HepG2 (cell line): ENCODE measurements around the gene TRPV6. TPM values are rescaled to one million over a fixed set of nuclear protein-coding genes. Genes with fewer than 3 reads are reported as not detected.

Experiments used
- ATAC-seq: fragments of 200-7000 bp; cut with Tn5 transposase; 3 replicates; pipeline ENCODE4 v1.9.1; 2020; ENCODE audit warnings: mild to moderate bottlenecking, moderate library complexity
- BruUV-seq: library from RNA; stranded (reverse); fragments of 400-500 nt; replicated peaks from 2 replicates; lab custom pipeline; 2021; lab: Mats Ljungman, UMichigan
- CTCF ChIA-PET: fragments of 300-600 bp; formaldehyde crosslinking; extraction: SDS; loops from one replicate; lab custom pipeline; 2021; ENCODE audit warnings: low total read pairs, inconsistent platforms, low intra/inter-chr PET ratio; lab: Yijun Ruan, JAX
- POLR2A ChIA-PET: fragments of 350-600 bp; sonication (Branson Sonifier 250); formaldehyde crosslinking; loops from one replicate; lab custom pipeline; 2020; ENCODE audit warnings: antibody characterized with exemption, inconsistent platforms; lab: Yijun Ruan, JAX
- DNase-seq: peaks from one replicate; pipeline ENCODE4 v3.0.0-alpha.2; 2015; ENCODE audit warnings: low spot score
- FAIRE-seq: peaks from 3 replicates; lab custom pipeline; 2011; peaks lifted over from hg19 to GRCh38; lab: Jason Lieb, UNC
- H2AFZ ChIP-seq: one replicate; pipeline ENCODE4 v1.6.1; 2011; ENCODE audit warnings: low read length, inconsistent platforms
- H3K27ac ChIP-seq: fragments of 300-600 bp; 3 replicates; pipeline ENCODE4 v1.8.0; 2011; ENCODE audit warnings: mixed run types, mild to moderate bottlenecking, mixed read lengths, low read length, inconsistent platforms; ENCODE audit not compliant: insufficient read depth; ENCODE audit errors: extremely low read length
- H3K27me3 ChIP-seq, 2 experiments: fragments of 200-600 bp in 1 of 2; 2 replicates in 1 of 2; 3 replicates in 1 of 2; pipeline versions ENCODE4 v1.6.0 to v1.8.0; 2011; ENCODE audit warnings: low read length in 2 of 2, mild to moderate bottlenecking in 2 of 2, moderate library complexity in 2 of 2, inconsistent platforms in 1 of 2; ENCODE audit not compliant: insufficient read depth in 2 of 2, control insufficient read depth in 1 of 2
- H3K36me3 ChIP-seq, 2 experiments: fragments of 200-600 bp in 1 of 2; replicated peaks in 1 of 2; 2 replicates in 1 of 2; 3 replicates in 1 of 2; pipeline versions ENCODE4 v1.5.1 to v1.8.0; 2011; ENCODE audit warnings: low read length in 2 of 2, inconsistent platforms in 1 of 2; ENCODE audit not compliant: insufficient read depth in 2 of 2, control insufficient read depth in 1 of 2
- H3K4me1 ChIP-seq: 2 replicates; pipeline ENCODE4 v1.5.1; 2012; ENCODE audit warnings: low read length, inconsistent platforms; ENCODE audit not compliant: insufficient read depth
- H3K4me2 ChIP-seq: 2 replicates; pipeline ENCODE4 v1.6.0; 2011; ENCODE audit warnings: low read depth, low read length, inconsistent platforms
- H3K4me3 ChIP-seq, 3 experiments: fragments of 200-600 bp in 1 of 3; sonication (generic), shearing (Covaris generic) in 1 of 3; replicated peaks in 1 of 3; 2 replicates each; pipeline ENCODE4 v1.5.1; 2011 to 2016; ENCODE audit warnings: low read length in 3 of 3, inconsistent platforms in 2 of 3, low read depth in 2 of 3, mild to moderate bottlenecking in 2 of 3, control low read depth in 1 of 3, mixed read lengths in 1 of 3; ENCODE audit not compliant: insufficient read depth in 1 of 3
- H3K79me2 ChIP-seq: one replicate; pipeline ENCODE4 v1.6.1; 2011; ENCODE audit warnings: low read length, inconsistent platforms; ENCODE audit not compliant: insufficient read depth
- H3K9ac ChIP-seq: 2 replicates; pipeline ENCODE4 v1.6.0; 2011; ENCODE audit warnings: mild to moderate bottlenecking, low read depth, low read length, inconsistent platforms; ENCODE audit not compliant: insufficient read depth
- H3K9me3 ChIP-seq: 2 replicates; pipeline ENCODE4 v1.5.1; 2012; ENCODE audit warnings: mild to moderate bottlenecking, low read length
- H4K20me1 ChIP-seq: 2 replicates; pipeline ENCODE4 v1.6.0; 2011; ENCODE audit warnings: inconsistent platforms, mild to moderate bottlenecking, low read length, moderate library complexity; ENCODE audit not compliant: insufficient read depth
- AGO1 ChIP-seq: fragments of 200-400 bp; formaldehyde crosslinking; IDR thresholded peaks from 2 replicates; pipeline ENCODE4 v1.6.1; 2017; ENCODE audit warnings: mild to moderate bottlenecking, low read depth, low read length, moderate library complexity; ENCODE audit not compliant: poor library complexity, severe bottlenecking
- ARNT ChIP-seq: fragments of 450-650 bp; IDR thresholded peaks from 2 replicates; pipeline ENCODE4 v1.6.1; 2017
- ATF1 ChIP-seq: IDR thresholded peaks from 2 replicates; pipeline ENCODE4 v1.6.1; 2016; ENCODE audit warnings: mild to moderate bottlenecking, control low read depth
- EED ChIP-seq: sonication (generic); formaldehyde crosslinking; IDR thresholded peaks from 2 replicates; pipeline ENCODE4 v1.5.0; 2020; ENCODE audit warnings: mild to moderate bottlenecking, missing genetic modification reagents
- JUNB ChIP-seq: sonication (generic); formaldehyde crosslinking; IDR thresholded peaks from 2 replicates; pipeline ENCODE4 v1.8.0; 2022; ENCODE audit warnings: missing genetic modification reagents, mild to moderate bottlenecking, borderline replicate concordance
- KAT7 ChIP-seq: IDR thresholded peaks from 2 replicates; pipeline ENCODE4 v1.6.1; 2018; ENCODE audit warnings: borderline replicate concordance, missing compliant biosample characterization
- MAFF ChIP-seq: IDR thresholded peaks from 2 replicates; pipeline ENCODE4 v1.6.1; 2011; ENCODE audit warnings: low read depth, low read length, improper control_type of control experiment
- MAFK ChIP-seq, 2 experiments: IDR thresholded peaks in 1 of 2; conservative IDR thresholded peaks in 1 of 2; 2 replicates each; pipeline ENCODE4 v1.6.1; 2011; ENCODE audit warnings: improper control_type of control experiment in 2 of 2, low read length in 2 of 2
- PLSCR1 ChIP-seq: sonication (generic); formaldehyde crosslinking; IDR thresholded peaks from 2 replicates; pipeline ENCODE4 v1.5.0; 2020; ENCODE audit warnings: missing genetic modification reagents, mild to moderate bottlenecking, borderline replicate concordance
- ZFP91 ChIP-seq: sonication (generic); formaldehyde crosslinking; IDR thresholded peaks from 2 replicates; pipeline ENCODE4 v1.9.0; 2022; ENCODE audit warnings: missing genetic modification reagents, mild to moderate bottlenecking, borderline replicate concordance
- ZNF232 ChIP-seq: sonication (generic); formaldehyde crosslinking; IDR thresholded peaks from 2 replicates; pipeline ENCODE4 v1.4.0; 2020; ENCODE audit warnings: missing genetic modification reagents, borderline replicate concordance
- ZNF547 ChIP-seq: sonication (generic); formaldehyde crosslinking; IDR thresholded peaks from 2 replicates; pipeline ENCODE4 v1.5.1; 2020; ENCODE audit warnings: mild to moderate bottlenecking, missing genetic modification reagents
- WGBS: methylation state at CpG from one replicate; pipeline ENCODE4 v1.1.6; 2017; ENCODE audit warnings: low lambda C conversion rate; 5-methylcytosine and 5-hydroxymethylcytosine counted together
- in situ Hi-C: cut with HindIII; loops from 2 replicates; pipeline ENCODE4 v1.10.0; 2017; ENCODE audit warnings: low pct_unique_long_range_greater_than_20kb; ENCODE audit not compliant: extremely low pct_ligation_motif_present
- intact Hi-C: fragments of 100-400 bp; cut with micrococcal nuclease; formaldehyde crosslinking; loops from one replicate; pipeline ENCODE4 v1.10.0; 2022; ENCODE audit not compliant: unreplicated experiment
- polyA plus RNA-seq, 8 experiments: library from polyadenylated mRNA; depleted of rRNA in 3 of 8; stranded (reverse) in 7 of 8; unstranded in 1 of 8; fragments of >200 nt; fragmentation: Illumina TruSeq in 4 of 8; extraction: Trizol in 4 of 8; gene quantifications; 2 replicates each; pipeline versions ENCODE4 v1.2.1 to v1.2.3, GENCODE V29; 2011 to 2016; ENCODE audit warnings: low read depth in 4 of 8, missing spikeins in 1 of 8, mixed read lengths in 1 of 8; ENCODE audit not compliant: insufficient read depth in 1 of 8
- total RNA-seq, 5 experiments: library from RNA; depleted of rRNA; stranded (reverse); fragments of >200 nt; fragmentation: Illumina TruSeq; extraction: Trizol; gene quantifications; 2 replicates each; pipeline ENCODE4 v1.2.3, GENCODE V29; 2016; ENCODE audit warnings: low read depth in 1 of 5

Gene TRPV6
- total and polyA plus RNA-seq, 2 of the 13 experiments (the other 11 are each of a cell fraction or from before 2014, with no cell fraction given) = not detected

GRCh38 chr7:142879060-142879459 is 6.5 kb downstream of the TRPV6 start:
- ChIA-PET CTCF (no interaction called here), POLR2A (no interaction called here)
- H3K4me1 ChIP-seq = no peaks in the 10 kb centered on the region
- TF ChIP-seq MAFF = peak; percentile 81
- TF ChIP-seq MAFK (conservative IDR thresholded peaks at IDR 0.05 in 1 of 2, IDR thresholded peaks at IDR 0.05 in 1 of 2; ENCODE audit: low read length in 2 of 2) = peak; percentile 77 to 89
- no peak for TF ChIP-seq EED (CRISPR knock-in tag)
- TF ChIP-seq JUNB (CRISPR knock-in tag) = no peak
- no peak overlapping the region for H3K27ac ChIP-seq
- H3K9ac ChIP-seq = no peak overlapping the region
- no peaks in the 10 kb centered on the region for H3K9me3 ChIP-seq
- in situ Hi-C loops = loop anchor here (10.0 kb wide), 1 partner anchor 336 kb away; no protein-coding TSS in a partner anchor
- no peak for ATAC-seq
- no TSS peak for BruUV-seq
- WGBS = 3% methylated on average over 5 of the region's 5 CpGs
- H3K4me2 ChIP-seq = no peak overlapping the region
- no peaks in the 10 kb centered on the region for H3K36me3 ChIP-seq
- no peaks in the 10 kb centered on the region for H4K20me1 ChIP-seq
- no peaks in the 10 kb centered on the region for H3K79me2 ChIP-seq
- DNase-seq = no peak
- intact Hi-C loops = no loop called here
- no peak overlapping the region for H3K4me3 ChIP-seq
- FAIRE-seq = no peak
- no peak overlapping the region for H2AFZ ChIP-seq
- H3K27me3 ChIP-seq = peaks cover 1 to 18% of the 10 kb centered on the region in 2 experiments; a peak in 2 of 5 replicates

- POLR2A ChIA-PET = no interaction called here
Observed at GRCh38 chr7:142878315-142878714, 7.2 kb downstream of the TRPV6 start.

More at GRCh38 chr7:142878315-142878714, 7.2 kb downstream of the TRPV6 start:
- Histone ChIP-seq H3K9me3 (no peaks in the 10 kb centered on the region), H3K4me3 (no peak overlapping the region), H3K9ac (no peak overlapping the region), H3K4me1 (no peaks in the 10 kb centered on the region), H4K20me1 (no peaks in the 10 kb centered on the region), H3K79me2 (no peaks in the 10 kb centered on the region), H3K27me3 (peaks cover 1 to 18% of the 10 kb centered on the region in 2 experiments; a peak in 2 of 5 replicates), H3K36me3 (no peaks in the 10 kb centered on the region), H3K4me2 (no peak overlapping the region), H3K27ac (no peak overlapping the region), H2AFZ (no peak overlapping the region)
- FAIRE-seq (no peak), DNase-seq (no peak), ATAC-seq (no peak)
- no peak for TF ChIP-seq ZNF232 (CRISPR knock-in tag)
- no peak for TF ChIP-seq ZNF547
- TF ChIP-seq ZFP91 (CRISPR knock-in tag) = no peak
- no peak for TF ChIP-seq KAT7 (CRISPR knock-in tag)
- no peak for TF ChIP-seq ATF1
- no peak for TF ChIP-seq ARNT
- no peak for TF ChIP-seq AGO1
- no peak for TF ChIP-seq PLSCR1 (CRISPR knock-in tag)
- WGBS = 12% methylated on average over 3 of the region's 3 CpGs
- BruUV-seq = no TSS peak
- CTCF ChIA-PET = no interaction called here
- in situ Hi-C loops = loop anchor here (10.0 kb wide), 1 partner anchor 336 kb away; no protein-coding TSS in a partner anchor
- intact Hi-C loops = no loop called here
